ENCODE results near the gene PCBP3. TPM values are rescaled to one million over a fixed set of nuclear protein-coding genes. Genes with fewer than 3 reads are reported as not detected.

Gene PCBP3
- total and polyA plus RNA-seq, 4 donors: 0.36 to 1.6 (median 0.42) TPM

- H3K4me3 ChIP-seq (ENCODE audit: low read depth in 1 of 3, low read length in 3 of 3): no peak overlapping the region
- H3K27me3 ChIP-seq (ENCODE audit: control insufficient read depth in 4 of 4, insufficient read depth in 4 of 4, low read length in 3 of 4): no peaks in the 10 kb centered on the region
- H3K4me1 ChIP-seq (ENCODE audit: control insufficient read depth in 4 of 4, insufficient read depth in 4 of 4, low read length in 3 of 4): no peaks in the 10 kb centered on the region
- 89% methylated on average over 10 of the region's 10 CpGs for WGBS
- no peaks in the 10 kb centered on the region for H3K9me3 ChIP-seq (ENCODE audit: control insufficient read depth in 4 of 4, low read length in 3 of 4)
- no peak for DNase-seq (ENCODE audit: low spot score)
- H3K27ac ChIP-seq (ENCODE audit: low read depth in 1 of 2, low read length in 2 of 2): no peak overlapping the region
- no peak overlapping the region for H3K9ac ChIP-seq (ENCODE audit: low read depth in 1 of 2, low read length in 2 of 2)
- no peaks in the 10 kb centered on the region for H3K36me3 ChIP-seq (ENCODE audit: control insufficient read depth in 4 of 4, insufficient read depth in 3 of 4, low read depth in 1 of 4, low read length in 3 of 4)
- TF ChIP-seq EGR1 (IDR thresholded peaks at IDR 0.05; ENCODE audit: low read depth in 2 of 2) (no peak), REST (IDR thresholded peaks at IDR 0.05) (no peak), HNF4A (conservative IDR thresholded peaks at IDR 0.05) (no peak), ATF3 (IDR thresholded peaks at IDR 0.05) (no peak), TAF1 (conservative IDR thresholded peaks at IDR 0.05) (no peak), RAD21 (IDR thresholded peaks at IDR 0.05) (no peak), ZBTB33 (IDR thresholded peaks at IDR 0.05) (no peak), RXRA (IDR thresholded peaks at IDR 0.05) (no peak), HNF4G (IDR thresholded peaks at IDR 0.05) (no peak), JUND (IDR thresholded peaks at IDR 0.05) (no peak), FOXA2 (IDR thresholded peaks at IDR 0.05) (no peak), FOXA1 (IDR thresholded peaks at IDR 0.05) (no peak), MAX (IDR thresholded peaks at IDR 0.05) (no peak), SP1 (IDR thresholded peaks at IDR 0.05) (no peak), YY1 (IDR thresholded peaks at IDR 0.05) (no peak)
Observed at GRCh38 chr21:45913418-45913765, 269.9 kb downstream of the PCBP3 start.

- Histone ChIP-seq H3K36me3 (ENCODE audit: control insufficient read depth in 4 of 4, insufficient read depth in 3 of 4, low read depth in 1 of 4, low read length in 3 of 4) (no peaks in the 10 kb centered on the region), H3K9me3 (ENCODE audit: control insufficient read depth in 4 of 4, low read length in 3 of 4) (no peaks in the 10 kb centered on the region), H3K27ac (ENCODE audit: low read depth in 1 of 2, low read length in 2 of 2) (no peak overlapping the region), H3K4me3 (ENCODE audit: low read depth in 1 of 3, low read length in 3 of 3) (no peak overlapping the region), H3K4me1 (ENCODE audit: control insufficient read depth in 4 of 4, insufficient read depth in 4 of 4, low read length in 3 of 4) (no peaks in the 10 kb centered on the region), H3K9ac (ENCODE audit: low read depth in 1 of 2, low read length in 2 of 2) (no peak overlapping the region), H3K27me3 (ENCODE audit: control insufficient read depth in 4 of 4, insufficient read depth in 4 of 4, low read length in 3 of 4) (no peaks in the 10 kb centered on the region)
- WGBS: 88% methylated on average over 22 of the region's 22 CpGs
- no peak for DNase-seq (ENCODE audit: low spot score)
- no peak for TF ChIP-seq YY1 (IDR thresholded peaks at IDR 0.05)
- no peak for TF ChIP-seq GABPA (IDR thresholded peaks at IDR 0.05 in 1 of 2, conservative IDR thresholded peaks at IDR 0.05 in 1 of 2)
- no peak for TF ChIP-seq ATF3 (IDR thresholded peaks at IDR 0.05)
- no peak for TF ChIP-seq SP1 (IDR thresholded peaks at IDR 0.05)
- TF ChIP-seq ZBTB33 (IDR thresholded peaks at IDR 0.05): no peak
- no peak for TF ChIP-seq FOXA1 (IDR thresholded peaks at IDR 0.05)
- TF ChIP-seq EGR1 (IDR thresholded peaks at IDR 0.05; ENCODE audit: low read depth in 2 of 2): no peak
- TF ChIP-seq TAF1 (conservative IDR thresholded peaks at IDR 0.05): no peak
- no peak for TF ChIP-seq NR2F2 (IDR thresholded peaks at IDR 0.05)
- TF ChIP-seq RXRA (IDR thresholded peaks at IDR 0.05): no peak
- no peak for TF ChIP-seq MAX (IDR thresholded peaks at IDR 0.05)
- no peak for TF ChIP-seq JUND (IDR thresholded peaks at IDR 0.05)
- TF ChIP-seq RAD21 (IDR thresholded peaks at IDR 0.05): no peak
- no peak for TF ChIP-seq REST (IDR thresholded peaks at IDR 0.05)
Observed at GRCh38 chr21:45913886-45914285, 270.4 kb downstream of the PCBP3 start.
